Transverse colon (tissue), 4 donors: ENCODE measurements around the gene STK4. TPM values are rescaled to one million over a fixed set of nuclear protein-coding genes. Genes with fewer than 3 reads are reported as not detected.

Experiments
- DNase-seq: peaks from one replicate; pipeline ENCODE4 v3.0.0-alpha.2; 2019
- H3K27ac ChIP-seq, 4 donors: fragments of 200-600 bp; sonication (generic); 2 replicates each; pipeline ENCODE4 v1.5.1; 2016 to 2018; ENCODE audit warnings: inconsistent platforms in 4 of 4
- H3K27me3 ChIP-seq: fragments of 200-600 bp; sonication (generic); 2 replicates; pipeline ENCODE4 v1.5.1; 2017; ENCODE audit warnings: inconsistent platforms
- H3K36me3 ChIP-seq, 4 donors: fragments of 200-600 bp; sonication (generic); 2 replicates each; pipeline ENCODE4 v1.5.1; 2017 to 2019; ENCODE audit warnings: inconsistent platforms in 4 of 4
- H3K4me1 ChIP-seq, 4 donors: fragments of 200-600 bp; sonication (generic); 2 replicates each; pipeline ENCODE4 v1.5.1; 2017 to 2020; ENCODE audit warnings: inconsistent platforms in 4 of 4
- H3K4me3 ChIP-seq, 4 donors: fragments of 200-600 bp; sonication (generic); 1 replicate in 1 of 4; 2 replicates in 3 of 4; pipeline versions ENCODE4 v1.5.1 to v1.6.1; 2017 to 2019; ENCODE audit warnings: inconsistent platforms in 4 of 4
- H3K9me3 ChIP-seq, 2 donors: fragments of 200-600 bp; sonication (generic); 2 replicates each; pipeline ENCODE4 v1.5.1; 2017 to 2019; ENCODE audit warnings: inconsistent platforms in 2 of 2
- EP300 ChIP-seq: sonication (generic); formaldehyde crosslinking; IDR thresholded peaks from one replicate; pipeline ENCODE4 v1.6.1; 2017; ENCODE audit warnings: antibody characterized with exemption, low read depth
- POLR2A ChIP-seq: fragments of 450-650 bp; IDR thresholded peaks from one replicate; pipeline ENCODE4 v1.6.1; 2016; ENCODE audit warnings: antibody characterized with exemption, mild to moderate bottlenecking, moderate library complexity
- POLR2AphosphoS5 ChIP-seq, 3 donors: sonication (generic); formaldehyde crosslinking; IDR thresholded peaks; one replicate each; pipeline ENCODE4 v1.6.1; 2016; ENCODE audit warnings: antibody characterized with exemption in 3 of 3
- WGBS, 2 donors: methylation state at CpG; one replicate each; pipeline ENCODE4 v1.1.5; 2018; ENCODE audit warnings: low coverage in 1 of 2; 5-methylcytosine and 5-hydroxymethylcytosine counted together
- in situ Hi-C, 4 donors: fragments of 200-750 bp; cut with MboI; loops; one replicate each; pipeline versions ENCODE4 v1.15.0 to v1.15.1; 2017; ENCODE audit warnings: low sequenced_read_pairs in 3 of 4, low pct_ligation_motif_present in 1 of 4, low pct_unique_long_range_greater_than_20kb in 1 of 4
- intact Hi-C: fragments of 100-400 bp; cut with DNase I; formaldehyde crosslinking; loops from one replicate; pipeline ENCODE4 v1.15.1; 2023; ENCODE audit warnings: low total_unique reads
- small RNA-seq, 4 donors: library from RNA; depleted of rRNA; stranded (forward); fragments of <200 nt; gene quantifications; one replicate each; pipeline ENCODE3, GENCODE V24; 2016
- total RNA-seq, 4 donors: library from RNA; depleted of rRNA; stranded (reverse); fragments of >200 nt; gene quantifications; one replicate each; pipeline ENCODE4 v1.1.0, GENCODE V29; 2016
- TF ChIP-seq, protein P1 (sequence below), 5 experiments: fragments of 200-600 bp in 3 of 5; fragments of 450-650 bp in 2 of 5; sonication (generic) in 3 of 5; IDR thresholded peaks; 1 replicate in 2 of 5; 2 replicates in 3 of 5; pipeline ENCODE4 v1.5.1; 2016 to 2017; ENCODE audit warnings: antibody characterized with exemption in 5 of 5, inconsistent platforms in 3 of 5, mild to moderate bottlenecking in 2 of 5, moderate library complexity in 1 of 5

The STK4 gene
- total RNA-seq, 4 donors from 2014 or later = 30.3 to 78.1 (median 38.3) TPM

DNA sequence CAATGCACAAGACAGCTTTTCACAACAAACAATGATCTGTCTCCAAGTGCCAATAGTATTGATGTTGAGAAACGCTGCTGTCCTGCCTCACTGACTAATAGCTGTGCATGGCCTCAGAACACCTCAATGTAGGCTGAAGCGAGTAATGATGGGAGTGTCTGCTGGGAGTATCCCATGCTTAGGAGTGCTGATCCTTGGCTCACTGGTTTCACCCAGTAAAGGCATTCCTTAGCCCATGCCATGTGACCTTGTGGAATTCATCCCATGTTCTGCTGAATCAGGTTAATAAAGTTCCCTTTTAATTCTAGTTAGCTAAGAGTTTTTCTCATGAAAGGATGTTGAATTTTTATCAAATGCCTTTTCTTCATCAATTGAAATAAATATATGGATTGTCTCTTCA lies 161.8 kb downstream of the STK4 start:
- in situ Hi-C loops (no loop called here), intact Hi-C loops (no loop called here)
- no peak for DNase-seq

More for the DNA sequence above, 161.8 kb downstream of the STK4 start:
- Histone ChIP-seq H3K27me3 (no peaks in the 10 kb centered on the region), H3K4me1 (no peaks in the 10 kb centered on the region), H3K9me3 (no peaks in the 10 kb centered on the region), H3K36me3 (no peaks in the 10 kb centered on the region), H3K27ac (no peak overlapping the region), H3K4me3 (no peak overlapping the region)
- TF ChIP-seq POLR2A (no peak), POLR2AphosphoS5 (IDR thresholded peaks at IDR 0.05) (no peak), EP300 (no peak)
- TF ChIP-seq, protein P1, sequence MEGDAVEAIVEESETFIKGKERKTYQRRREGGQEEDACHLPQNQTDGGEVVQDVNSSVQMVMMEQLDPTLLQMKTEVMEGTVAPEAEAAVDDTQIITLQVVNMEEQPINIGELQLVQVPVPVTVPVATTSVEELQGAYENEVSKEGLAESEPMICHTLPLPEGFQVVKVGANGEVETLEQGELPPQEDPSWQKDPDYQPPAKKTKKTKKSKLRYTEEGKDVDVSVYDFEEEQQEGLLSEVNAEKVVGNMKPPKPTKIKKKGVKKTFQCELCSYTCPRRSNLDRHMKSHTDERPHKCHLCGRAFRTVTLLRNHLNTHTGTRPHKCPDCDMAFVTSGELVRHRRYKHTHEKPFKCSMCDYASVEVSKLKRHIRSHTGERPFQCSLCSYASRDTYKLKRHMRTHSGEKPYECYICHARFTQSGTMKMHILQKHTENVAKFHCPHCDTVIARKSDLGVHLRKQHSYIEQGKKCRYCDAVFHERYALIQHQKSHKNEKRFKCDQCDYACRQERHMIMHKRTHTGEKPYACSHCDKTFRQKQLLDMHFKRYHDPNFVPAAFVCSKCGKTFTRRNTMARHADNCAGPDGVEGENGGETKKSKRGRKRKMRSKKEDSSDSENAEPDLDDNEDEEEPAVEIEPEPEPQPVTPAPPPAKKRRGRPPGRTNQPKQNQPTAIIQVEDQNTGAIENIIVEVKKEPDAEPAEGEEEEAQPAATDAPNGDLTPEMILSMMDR (IDR thresholded peaks at IDR 0.05) = no peak
- WGBS, 2 donors = 60 to 68% methylated on average over 1 to 2 of the region's 2 CpGs

Small RNA genes within 50 kb of the gene (small RNA-seq; reads per million reads assigned to genes)
- 0 reads per million in 4 donors for gene RF00019

Other genes starting within 250 kb of the STK4 start
- 1 to 10 TPM in 1 of 4 donors, under 1 TPM in 1, not detected in 2; 0.27 to 1.3 TPM for gene KCNK15, start 220.6 kb upstream of the STK4 start, total RNA-seq
- 1 to 10 TPM in 3 of 4 donors, not detected in 1; 1.1 to 5.6 (median 1.9) TPM for gene RIMS4, start 156.0 kb upstream of the STK4 start, total RNA-seq
- gene YWHAB, start 80.8 kb upstream of the STK4 start, total RNA-seq = 100 to 1,000 TPM in 2 of 4 donors, 10 to 100 TPM in 2; 73.2 to 170 (median 117) TPM
- 100 to 1,000 TPM in 1 of 4 donors, 10 to 100 TPM in 3; 12.0 to 112 (median 31.6) TPM for gene PABPC1L, start 56.5 kb upstream of the STK4 start, total RNA-seq
- gene TOMM34, start 6.1 kb upstream of the STK4 start, total RNA-seq = 10 to 100 TPM in 2 of 4 donors, 1 to 10 TPM in 2; 1.2 to 14.8 (median 9.4) TPM
- under 1 TPM in 2 of 4 donors, not detected in 2; 0.55 to 0.64 TPM for gene KCNS1, start 134.6 kb downstream of the STK4 start, total RNA-seq
- gene WFDC5, start 148.7 kb downstream of the STK4 start, total RNA-seq = not detected
- under 1 TPM in 1 of 4 donors, not detected in 3; 0.68 TPM for gene WFDC12, start 158.0 kb downstream of the STK4 start, total RNA-seq
- 100 to 1,000 TPM in 3 of 4 donors, not detected in 1; 197 to 285 (median 250) TPM for gene PI3, start 208.4 kb downstream of the STK4 start, total RNA-seq
- under 1 TPM in 1 of 4 donors, not detected in 3; 0.27 TPM for gene SEMG1, start 240.5 kb downstream of the STK4 start, total RNA-seq